SK-N-SH (cell line): ENCODE measurements around the gene ADCY4. TPM values are rescaled to one million over a fixed set of nuclear protein-coding genes. Genes with fewer than 3 reads are reported as not detected.

Experiments
- CTCF ChIA-PET: fragments of 300-600, 350-600 bp; formaldehyde crosslinking; extraction: SDS; loops from one replicate; lab custom pipeline; 2021; lab: Yijun Ruan, JAX
- POLR2A ChIA-PET: fragments of 350-600 bp; sonication (Branson Sonifier 250); formaldehyde crosslinking; extraction: SDS; loops from one replicate; lab custom pipeline; 2020; ENCODE audit warnings: antibody characterized with exemption, inconsistent platforms; lab: Yijun Ruan, JAX
- DNase-seq: peaks from one replicate; pipeline ENCODE4 v3.0.0; 2012
- H2AFZ ChIP-seq: fragments of 200-600 bp; sonication (generic); 2 replicates; pipeline ENCODE4 v1.8.1; 2016; ENCODE audit warnings: antibody characterized with exemption, mild to moderate bottlenecking, low read depth
- H3F3A ChIP-seq: fragments of 200-600 bp; sonication (generic); replicated peaks from 2 replicates; pipeline ENCODE3; 2016; ENCODE audit warnings: antibody characterized with exemption, mild to moderate bottlenecking; ENCODE audit not compliant: insufficient read depth
- H3K27ac ChIP-seq, 2 experiments: fragments of 200-500 bp in 1 of 2; fragments of 200-600 bp in 1 of 2; sonication (Bioruptor generic) in 1 of 2; sonication (generic), shearing (Covaris generic) in 1 of 2; 2 replicates each; pipeline versions ENCODE4 v1.5.1 to v1.6.1; 2014 to 2016; ENCODE audit warnings: low read depth in 2 of 2, inconsistent platforms in 1 of 2, low read length in 1 of 2, mild to moderate bottlenecking in 1 of 2, mixed read lengths in 1 of 2
- H3K27me3 ChIP-seq: fragments of 200-600 bp; sonication (generic), shearing (Covaris generic); 2 replicates; pipeline ENCODE4 v1.6.1; 2016; ENCODE audit warnings: mixed run types; ENCODE audit not compliant: insufficient read depth
- H3K36me3 ChIP-seq, 2 experiments: fragments of 200-500 bp in 1 of 2; fragments of 200-600 bp in 1 of 2; sonication (Bioruptor generic) in 1 of 2; sonication (generic) in 1 of 2; replicated peaks in 1 of 2; 2 replicates each; pipeline versions ENCODE3 to v1.5.1; 2014 to 2016; ENCODE audit warnings: low read length in 1 of 2, mild to moderate bottlenecking in 1 of 2; ENCODE audit not compliant: insufficient read depth in 2 of 2, control insufficient read depth in 1 of 2
- H3K4me1 ChIP-seq, 2 experiments: fragments of 200-500 bp in 1 of 2; fragments of 200-600 bp in 1 of 2; sonication (Bioruptor generic) in 1 of 2; sonication (generic), shearing (Covaris generic) in 1 of 2; 2 replicates each; pipeline versions ENCODE4 v1.5.1 to v1.6.1; 2014 to 2016; ENCODE audit warnings: low read depth in 1 of 2, low read length in 1 of 2, mixed run types in 1 of 2; ENCODE audit not compliant: insufficient read depth in 2 of 2, control insufficient read depth in 1 of 2
- H3K4me2 ChIP-seq: fragments of 200-600 bp; sonication (generic), shearing (Covaris generic); 2 replicates; pipeline ENCODE4 v1.6.1; 2017; ENCODE audit warnings: mixed run types
- H3K4me3 ChIP-seq, 2 experiments: fragments of 200-500 bp in 1 of 2; fragments of 200-600 bp in 1 of 2; sonication (Bioruptor generic) in 1 of 2; sonication (generic), shearing (Covaris generic) in 1 of 2; 2 replicates each; pipeline versions ENCODE4 v1.5.1 to v1.8.1; 2014 to 2016; ENCODE audit warnings: low read depth in 2 of 2, inconsistent platforms in 1 of 2, low read length in 1 of 2, mild to moderate bottlenecking in 1 of 2, mixed read lengths in 1 of 2, moderate library complexity in 1 of 2
- H3K79me2 ChIP-seq: fragments of 200-600 bp; sonication (generic); 2 replicates; pipeline ENCODE4 v1.8.1; 2017; ENCODE audit warnings: mild to moderate bottlenecking; ENCODE audit not compliant: insufficient read depth
- H3K9ac ChIP-seq: fragments of 200-600 bp; sonication (generic); 2 replicates; pipeline ENCODE4 v1.6.1; 2017; ENCODE audit warnings: mixed run types
- H3K9me2 ChIP-seq: fragments of 200-600 bp; sonication (generic); 2 replicates; pipeline ENCODE4 v1.6.1; 2017; ENCODE audit warnings: mixed run types
- H3K9me3 ChIP-seq: fragments of 200-600 bp; sonication (generic); 2 replicates; pipeline ENCODE4 v1.6.1; 2017; ENCODE audit warnings: mixed run types, mild to moderate bottlenecking, moderate library complexity
- H4K20me1 ChIP-seq: fragments of 200-600 bp; sonication (generic); 2 replicates; pipeline ENCODE4 v1.6.1; 2017; ENCODE audit warnings: mild to moderate bottlenecking, mixed run types; ENCODE audit not compliant: insufficient read depth
- CTCF ChIP-seq: fragments of 200-600 bp; sonication (generic); IDR thresholded peaks from 2 replicates; pipeline ENCODE4 v1.6.1; 2017; ENCODE audit warnings: antibody characterized with exemption, mild to moderate bottlenecking, moderate library complexity
- EP300 ChIP-seq, 2 experiments: IDR thresholded peaks; 2 replicates each; pipeline versions ENCODE4 v1.4.0 to v1.6.1; 2012; ENCODE audit warnings: borderline replicate concordance in 1 of 2, low read depth in 1 of 2, low read length in 1 of 2
- EZH2phosphoT487 ChIP-seq: fragments of 200-600 bp; sonication (generic); IDR thresholded peaks from 2 replicates; pipeline ENCODE4 v1.6.1; 2017; ENCODE audit warnings: low read depth, mixed run types, mild to moderate bottlenecking, antibody characterized with exemption, moderate library complexity, borderline replicate concordance
- JUND ChIP-seq: IDR thresholded peaks from 2 replicates; pipeline ENCODE4 v1.4.0; 2012
- NFIC ChIP-seq: IDR thresholded peaks from 2 replicates; pipeline ENCODE4 v1.4.0; 2012; ENCODE audit warnings: borderline replicate concordance
- POLR2AphosphoS5 ChIP-seq: IDR thresholded peaks from 2 replicates; pipeline ENCODE4 v1.6.1; 2012; ENCODE audit warnings: low read depth, low read length
- RAD21 ChIP-seq: IDR thresholded peaks from 2 replicates; pipeline ENCODE4 v1.6.1; 2012; ENCODE audit warnings: mild to moderate bottlenecking, low read length
- SIN3A ChIP-seq: IDR thresholded peaks from 2 replicates; pipeline ENCODE4 v1.6.1; 2012; ENCODE audit warnings: low read depth, mild to moderate bottlenecking, low read length, moderate library complexity, borderline replicate concordance
- SMC3 ChIP-seq: IDR thresholded peaks from 2 replicates; pipeline ENCODE4 v1.6.1; 2012; ENCODE audit warnings: low read depth, low read length, improper control_type of control experiment
- TAF1 ChIP-seq: IDR thresholded peaks from 2 replicates; pipeline ENCODE4 v1.6.1; 2012; ENCODE audit warnings: low read depth, mild to moderate bottlenecking, low read length, moderate library complexity, borderline replicate concordance
- WGBS: methylation state at CpG from one replicate; pipeline ENCODE4 v1.1.6; 2017; ENCODE audit warnings: low lambda C conversion rate; 5-methylcytosine and 5-hydroxymethylcytosine counted together
- polyA plus RNA-seq, 3 experiments: library from polyadenylated mRNA; depleted of rRNA; stranded (reverse); fragments of >200 nt; gene quantifications; 2 replicates each; pipeline ENCODE4 v1.2.3, GENCODE V29; 2012
- TF ChIP-seq, protein P1 (sequence below): IDR thresholded peaks from 2 replicates; pipeline ENCODE4 v1.4.0; 2012; ENCODE audit warnings: low read depth, borderline replicate concordance
- TF ChIP-seq, protein P2 (sequence below): fragments of 150-350 bp; IDR thresholded peaks from 2 replicates; pipeline ENCODE4 v1.6.1; 2017; ENCODE audit warnings: antibody characterized with exemption, low read length, low read depth, borderline replicate concordance
- TF ChIP-seq, protein P3 (sequence below): IDR thresholded peaks from 2 replicates; pipeline ENCODE4; 2012
- TF ChIP-seq, protein P4 (sequence below): IDR thresholded peaks from 2 replicates; pipeline ENCODE4 v1.6.1; 2012; ENCODE audit warnings: mild to moderate bottlenecking, low read depth, low read length, moderate library complexity

ADCY4 gene
- polyA plus RNA-seq, 1 of the 3 experiments (the other 2 are of a cell fraction) = 0.08 TPM

DNA sequence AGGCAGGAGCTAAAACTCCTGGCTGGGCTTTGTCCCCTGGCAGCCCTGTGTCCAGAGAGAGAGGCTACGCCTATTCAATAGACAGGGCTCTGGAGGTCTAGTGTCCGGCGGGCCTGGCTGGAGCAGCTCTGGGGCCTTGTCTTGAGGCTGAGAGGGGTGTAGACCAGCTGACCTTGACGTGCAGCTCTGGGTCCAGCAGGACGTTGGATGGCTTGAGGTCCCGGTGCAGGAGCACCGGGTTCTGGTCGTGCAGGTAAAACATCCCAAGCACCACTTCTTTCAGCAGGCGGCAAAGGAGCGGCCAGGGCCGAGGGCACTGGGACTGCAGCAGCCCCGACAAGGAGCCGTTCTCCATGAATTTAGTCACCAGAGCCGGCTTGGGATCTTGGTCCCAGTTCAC lies 4.0 kb upstream of the ADCY4 start:
- POLR2A ChIA-PET = interaction anchor here (1.1 kb wide), 1 partner anchor 93 kb away, joined by 3 read pairs; no protein-coding TSS in a partner anchor
- CTCF ChIA-PET = interaction anchor here (1.4 to 12.7 kb wide), 6 partner anchors 7 to 98 kb away, joined by 3 to 445 read pairs (median 10); partner anchors contain the start of genes CBLN3, CIDEB, KHNYN and SDR39U1
- Histone ChIP-seq H3K79me2 (no peaks in the 10 kb centered on the region), H3K4me3 (no peak overlapping the region), H3K9me3 (no peaks in the 10 kb centered on the region), H3K9ac (no peak overlapping the region), H3K4me2 (no peak overlapping the region), H3K4me1 (peaks cover 0 to 7% of the 10 kb centered on the region in 2 experiments; a peak in 1 of 4 replicates), H3K27ac (no peak overlapping the region), H3F3A (no peaks in the 10 kb centered on the region), H2AFZ (no peak overlapping the region), H3K9me2 (no peaks in the 10 kb centered on the region), H3K27me3 (peaks cover 72% of the 10 kb centered on the region), H3K36me3 (no peaks in the 10 kb centered on the region), H4K20me1 (no peaks in the 10 kb centered on the region)
- 68% methylated on average over 11 of the region's 14 CpGs for whole genome bisulfite sequencing
- TF ChIP-seq NFIC (no peak), EZH2phosphoT487 (no peak), SIN3A (no peak), CTCF (no peak), TAF1 (no peak)
- TF ChIP-seq, protein P1, sequence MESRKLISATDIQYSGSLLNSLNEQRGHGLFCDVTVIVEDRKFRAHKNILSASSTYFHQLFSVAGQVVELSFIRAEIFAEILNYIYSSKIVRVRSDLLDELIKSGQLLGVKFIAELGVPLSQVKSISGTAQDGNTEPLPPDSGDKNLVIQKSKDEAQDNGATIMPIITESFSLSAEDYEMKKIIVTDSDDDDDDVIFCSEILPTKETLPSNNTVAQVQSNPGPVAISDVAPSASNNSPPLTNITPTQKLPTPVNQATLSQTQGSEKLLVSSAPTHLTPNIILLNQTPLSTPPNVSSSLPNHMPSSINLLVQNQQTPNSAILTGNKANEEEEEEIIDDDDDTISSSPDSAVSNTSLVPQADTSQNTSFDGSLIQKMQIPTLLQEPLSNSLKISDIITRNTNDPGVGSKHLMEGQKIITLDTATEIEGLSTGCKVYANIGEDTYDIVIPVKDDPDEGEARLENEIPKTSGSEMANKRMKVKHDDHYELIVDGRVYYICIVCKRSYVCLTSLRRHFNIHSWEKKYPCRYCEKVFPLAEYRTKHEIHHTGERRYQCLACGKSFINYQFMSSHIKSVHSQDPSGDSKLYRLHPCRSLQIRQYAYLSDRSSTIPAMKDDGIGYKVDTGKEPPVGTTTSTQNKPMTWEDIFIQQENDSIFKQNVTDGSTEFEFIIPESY = no peak
- TF ChIP-seq, protein P2, sequence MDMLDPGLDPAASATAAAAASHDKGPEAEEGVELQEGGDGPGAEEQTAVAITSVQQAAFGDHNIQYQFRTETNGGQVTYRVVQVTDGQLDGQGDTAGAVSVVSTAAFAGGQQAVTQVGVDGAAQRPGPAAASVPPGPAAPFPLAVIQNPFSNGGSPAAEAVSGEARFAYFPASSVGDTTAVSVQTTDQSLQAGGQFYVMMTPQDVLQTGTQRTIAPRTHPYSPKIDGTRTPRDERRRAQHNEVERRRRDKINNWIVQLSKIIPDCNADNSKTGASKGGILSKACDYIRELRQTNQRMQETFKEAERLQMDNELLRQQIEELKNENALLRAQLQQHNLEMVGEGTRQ = no peak
- TF ChIP-seq, protein P3, sequence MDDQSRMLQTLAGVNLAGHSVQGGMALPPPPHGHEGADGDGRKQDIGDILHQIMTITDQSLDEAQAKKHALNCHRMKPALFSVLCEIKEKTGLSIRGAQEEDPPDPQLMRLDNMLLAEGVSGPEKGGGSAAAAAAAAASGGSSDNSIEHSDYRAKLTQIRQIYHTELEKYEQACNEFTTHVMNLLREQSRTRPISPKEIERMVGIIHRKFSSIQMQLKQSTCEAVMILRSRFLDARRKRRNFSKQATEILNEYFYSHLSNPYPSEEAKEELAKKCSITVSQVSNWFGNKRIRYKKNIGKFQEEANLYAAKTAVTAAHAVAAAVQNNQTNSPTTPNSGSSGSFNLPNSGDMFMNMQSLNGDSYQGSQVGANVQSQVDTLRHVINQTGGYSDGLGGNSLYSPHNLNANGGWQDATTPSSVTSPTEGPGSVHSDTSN = no peak
- DNase-seq = no peak

- Histone ChIP-seq H3K9me3 (no peaks in the 10 kb centered on the region), H3K4me2 (no peak overlapping the region), H3K4me3 (no peak overlapping the region), H3F3A (no peaks in the 10 kb centered on the region), H3K9ac (no peak overlapping the region), H3K27me3 (peaks cover 65% of the 10 kb centered on the region), H3K4me1 (peaks cover 0 to 9% of the 10 kb centered on the region in 2 experiments; a peak in 1 of 4 replicates), H3K36me3 (no peaks in the 10 kb centered on the region), H3K27ac (no peak overlapping the region), H3K79me2 (no peaks in the 10 kb centered on the region), H3K9me2 (no peaks in the 10 kb centered on the region), H2AFZ (no peak overlapping the region), H4K20me1 (no peaks in the 10 kb centered on the region)
- WGBS = 60% methylated on average over 8 of the region's 8 CpGs
- no peak for DNase-seq
- ChIA-PET CTCF (interaction anchor here (0.6 to 12.7 kb wide), 8 partner anchors 8 to 385 kb away, joined by 3 to 445 read pairs (median 4); partner anchors contain the start of genes CBLN3, CIDEB, KHNYN and SDR39U1), POLR2A (no interaction called here)
- TF ChIP-seq RAD21 = no peak
- no peak for TF ChIP-seq POLR2AphosphoS5
- TF ChIP-seq EP300 (IDR thresholded peaks at IDR 0.05; ENCODE audit: borderline replicate concordance in 1 of 2, low read depth in 1 of 2, low read length in 1 of 2) = no peak
- TF ChIP-seq, protein P4, sequence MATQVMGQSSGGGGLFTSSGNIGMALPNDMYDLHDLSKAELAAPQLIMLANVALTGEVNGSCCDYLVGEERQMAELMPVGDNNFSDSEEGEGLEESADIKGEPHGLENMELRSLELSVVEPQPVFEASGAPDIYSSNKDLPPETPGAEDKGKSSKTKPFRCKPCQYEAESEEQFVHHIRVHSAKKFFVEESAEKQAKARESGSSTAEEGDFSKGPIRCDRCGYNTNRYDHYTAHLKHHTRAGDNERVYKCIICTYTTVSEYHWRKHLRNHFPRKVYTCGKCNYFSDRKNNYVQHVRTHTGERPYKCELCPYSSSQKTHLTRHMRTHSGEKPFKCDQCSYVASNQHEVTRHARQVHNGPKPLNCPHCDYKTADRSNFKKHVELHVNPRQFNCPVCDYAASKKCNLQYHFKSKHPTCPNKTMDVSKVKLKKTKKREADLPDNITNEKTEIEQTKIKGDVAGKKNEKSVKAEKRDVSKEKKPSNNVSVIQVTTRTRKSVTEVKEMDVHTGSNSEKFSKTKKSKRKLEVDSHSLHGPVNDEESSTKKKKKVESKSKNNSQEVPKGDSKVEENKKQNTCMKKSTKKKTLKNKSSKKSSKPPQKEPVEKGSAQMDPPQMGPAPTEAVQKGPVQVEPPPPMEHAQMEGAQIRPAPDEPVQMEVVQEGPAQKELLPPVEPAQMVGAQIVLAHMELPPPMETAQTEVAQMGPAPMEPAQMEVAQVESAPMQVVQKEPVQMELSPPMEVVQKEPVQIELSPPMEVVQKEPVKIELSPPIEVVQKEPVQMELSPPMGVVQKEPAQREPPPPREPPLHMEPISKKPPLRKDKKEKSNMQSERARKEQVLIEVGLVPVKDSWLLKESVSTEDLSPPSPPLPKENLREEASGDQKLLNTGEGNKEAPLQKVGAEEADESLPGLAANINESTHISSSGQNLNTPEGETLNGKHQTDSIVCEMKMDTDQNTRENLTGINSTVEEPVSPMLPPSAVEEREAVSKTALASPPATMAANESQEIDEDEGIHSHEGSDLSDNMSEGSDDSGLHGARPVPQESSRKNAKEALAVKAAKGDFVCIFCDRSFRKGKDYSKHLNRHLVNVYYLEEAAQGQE = no peak
- no peak for TF ChIP-seq SMC3
- TF ChIP-seq, protein P1 = no peak
- TF ChIP-seq JUND = no peak
These were observed 2.9 kb upstream of the ADCY4 start for GRCh38 chr14:24337824-24338175.
